ENCODE measurements around the gene KRTCAP2.
"Not testable (repeated sequence)": the region's sequence is repeated elsewhere in the genome, so short reads cannot be mapped to it uniquely, and the experiment has no call there.

KRTCAP2 gene

DNA sequence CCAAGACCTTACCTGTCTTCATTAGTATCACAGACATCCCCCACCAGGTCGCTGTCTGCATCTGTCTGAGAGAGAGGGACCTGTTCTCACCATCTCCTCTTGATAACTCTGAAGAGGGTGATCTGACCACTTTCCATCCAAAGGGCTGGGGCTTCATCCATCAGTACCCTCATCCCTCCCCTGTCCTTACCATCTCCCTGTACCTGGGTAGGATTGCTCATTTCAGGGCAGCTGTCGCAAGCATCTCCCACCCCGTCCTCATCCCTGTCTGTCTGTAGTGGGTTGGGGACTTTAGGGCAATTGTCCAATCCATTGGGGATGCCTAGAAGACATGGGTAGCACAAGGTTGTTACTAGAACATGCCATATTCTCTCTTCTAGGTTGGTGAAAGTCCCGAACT, 26.7 kb upstream of the KRTCAP2 start:
- no peak for DNase-seq (ENCODE audit: low read depth)

DNA sequence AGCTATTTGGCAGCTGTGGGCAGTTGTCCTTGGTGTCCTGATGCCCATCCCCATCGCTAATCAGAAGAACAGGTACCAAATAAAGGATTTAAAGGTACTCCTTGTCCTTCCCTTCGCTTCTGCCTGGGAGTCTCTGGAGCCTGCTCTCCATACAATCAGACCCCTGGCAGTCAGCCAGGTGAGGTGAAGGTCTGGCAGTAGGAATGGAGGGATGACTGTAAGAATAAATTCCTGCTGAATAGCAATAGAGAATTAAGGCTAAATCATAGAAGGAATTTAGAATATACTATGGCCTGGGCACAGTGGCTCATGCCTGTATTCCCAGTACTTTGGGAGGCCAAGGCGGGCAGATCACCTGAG, 25.4 kb upstream of the KRTCAP2 start:
- no peak for DNase-seq (ENCODE audit: low read depth)

DNA sequence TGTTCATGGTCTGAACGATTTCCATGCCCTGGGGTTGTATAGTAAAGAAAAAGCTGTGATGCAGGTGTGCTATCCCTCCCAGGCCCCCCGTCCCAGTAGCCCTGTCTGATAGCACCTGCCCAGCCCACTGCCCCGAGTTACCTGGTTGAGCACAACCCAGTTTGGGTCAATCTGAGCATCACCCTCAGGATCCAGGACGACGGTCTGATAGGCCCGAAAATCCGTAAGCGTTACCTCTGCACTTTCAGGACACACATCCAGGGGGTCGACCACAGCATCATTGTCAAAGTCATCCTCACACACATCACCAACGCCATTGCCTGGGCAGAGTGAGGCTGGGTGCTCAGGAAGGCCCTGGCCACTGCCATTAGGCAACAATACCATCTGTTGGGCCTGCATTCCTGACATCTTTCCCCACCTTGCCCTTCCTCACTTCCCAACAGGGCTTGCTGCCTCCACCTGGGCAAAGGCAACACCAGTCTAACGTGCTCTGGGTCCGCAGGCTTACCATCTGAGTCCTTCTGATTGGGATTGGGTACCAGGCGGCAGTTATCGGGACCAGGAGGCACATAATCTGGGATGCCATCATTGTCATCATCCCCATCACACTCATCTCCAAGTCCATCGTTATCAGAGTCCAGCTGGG, 24.9 kb upstream of the KRTCAP2 start:
- no peak for DNase-seq (ENCODE audit: low read depth)

DNA sequence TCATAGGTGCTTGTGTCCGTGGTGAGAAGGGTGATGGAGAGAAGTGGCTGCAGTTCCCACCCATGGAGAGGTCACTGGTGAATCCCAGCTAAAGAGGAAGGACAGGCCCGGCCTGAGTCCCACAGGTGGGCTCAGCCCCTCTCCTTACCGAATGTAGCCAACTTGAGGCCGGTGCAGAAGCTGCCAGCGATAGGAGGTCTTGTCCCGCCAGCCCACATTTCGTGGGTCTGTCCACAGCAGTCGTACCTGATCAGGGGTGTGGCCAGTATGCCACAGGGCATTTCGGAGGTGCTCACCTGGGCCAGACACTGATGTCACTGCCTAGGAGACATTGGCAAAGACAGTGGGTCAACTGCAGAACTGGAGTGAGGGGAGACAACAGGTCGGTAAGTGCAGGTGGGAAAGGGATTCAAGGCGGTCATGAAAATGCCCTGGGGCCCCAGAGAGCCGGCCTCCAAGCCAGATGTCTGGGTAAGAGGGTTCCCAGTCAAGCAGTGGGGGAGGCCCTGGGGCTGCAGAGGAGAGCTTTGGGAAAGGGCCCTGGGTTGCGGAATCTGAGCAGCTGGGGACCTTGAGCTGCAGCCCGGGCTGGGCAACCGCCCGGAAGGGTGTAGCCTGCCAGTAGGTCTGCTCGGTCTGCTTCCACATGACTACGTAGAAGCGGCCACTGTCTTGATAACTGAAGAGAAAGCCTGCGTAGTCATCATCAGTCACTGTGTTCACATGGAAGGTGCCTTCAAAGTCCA, 24.0 kb upstream of the KRTCAP2 start:
- DNase-seq (ENCODE audit: low read depth) = no peak

DNA sequence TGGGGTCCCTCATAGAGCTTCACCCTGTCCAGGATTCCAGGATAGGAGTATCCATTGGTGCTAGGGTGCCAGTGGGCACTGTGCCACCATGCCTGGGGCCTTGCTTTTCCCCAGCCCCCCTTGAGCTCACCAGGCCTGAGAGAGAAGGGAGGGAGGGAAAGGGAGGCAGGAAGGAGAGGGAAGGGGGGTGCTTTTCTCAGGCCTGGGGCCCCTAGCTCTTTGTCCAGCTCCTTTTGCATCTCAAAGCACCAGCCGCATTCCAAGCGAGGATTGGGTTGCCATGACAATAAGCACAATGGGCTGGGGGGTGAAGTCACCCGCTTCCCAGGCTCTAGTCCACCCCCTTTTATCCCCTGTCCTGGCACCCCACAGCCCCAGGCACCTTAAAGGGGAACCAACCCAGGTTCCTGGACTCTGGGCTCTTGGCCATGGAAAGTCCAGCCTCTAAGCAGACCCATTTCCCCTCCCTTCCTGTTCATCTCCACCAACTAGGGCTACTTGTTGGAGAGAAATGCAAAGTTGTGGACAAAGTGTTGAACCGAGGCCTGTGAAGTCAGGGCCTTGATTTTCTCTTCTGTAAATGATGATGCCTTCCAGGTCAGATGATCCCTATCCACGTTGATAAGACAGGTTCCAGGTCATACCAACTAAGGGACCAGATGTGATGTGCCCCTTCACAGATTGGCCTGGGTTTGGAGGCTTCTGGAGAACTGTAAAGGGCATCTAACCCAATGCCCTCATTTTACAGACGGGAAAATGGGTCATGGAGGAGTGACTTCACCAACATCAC, 23.2 kb upstream of the KRTCAP2 start:
- no peak for DNase-seq (ENCODE audit: low read depth)

DNA sequence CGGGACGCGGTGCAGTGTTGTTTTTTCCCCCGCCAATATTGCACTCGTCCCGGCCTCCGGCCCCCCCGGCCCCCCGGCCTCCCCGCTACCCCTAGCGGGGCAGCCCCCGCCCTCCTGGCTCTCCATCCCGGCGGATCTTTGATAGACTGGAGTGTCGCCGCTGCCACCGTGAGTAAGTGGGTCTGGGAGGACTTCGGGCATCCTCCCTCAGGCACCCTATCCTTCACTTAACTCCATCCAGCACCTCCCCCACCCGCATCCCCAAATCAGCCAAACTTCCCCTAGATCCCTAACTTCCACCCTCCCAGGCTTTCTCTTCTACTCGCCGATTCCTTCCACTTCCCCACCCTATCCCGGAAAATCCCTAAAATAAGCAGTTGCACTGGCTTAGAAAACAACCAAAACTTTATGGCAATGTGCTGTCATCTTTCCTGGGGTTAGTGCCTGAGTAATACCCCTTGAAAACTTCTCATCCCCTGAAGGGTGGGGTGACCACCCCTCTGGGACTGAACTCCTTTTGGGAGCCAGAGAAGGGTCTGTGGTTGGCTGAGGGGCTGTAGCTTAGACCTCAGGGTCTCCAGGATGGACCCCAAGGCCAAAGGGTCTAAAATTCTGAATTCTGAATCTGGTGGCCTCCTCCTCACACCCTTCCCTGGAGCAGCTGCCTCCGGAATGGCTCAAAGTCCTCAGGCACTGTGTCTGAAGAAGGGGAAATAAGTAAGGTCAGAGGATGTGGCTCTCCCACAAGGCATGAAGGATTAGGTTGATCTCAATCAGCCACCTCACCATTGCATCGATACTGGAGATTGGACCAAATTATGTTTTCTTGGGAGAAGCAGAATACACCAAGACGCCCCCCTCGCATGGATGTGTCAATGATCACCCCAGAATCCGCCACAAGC, 22.3 kb upstream of the KRTCAP2 start:
- no peak for DNase-seq (ENCODE audit: low read depth)

DNA sequence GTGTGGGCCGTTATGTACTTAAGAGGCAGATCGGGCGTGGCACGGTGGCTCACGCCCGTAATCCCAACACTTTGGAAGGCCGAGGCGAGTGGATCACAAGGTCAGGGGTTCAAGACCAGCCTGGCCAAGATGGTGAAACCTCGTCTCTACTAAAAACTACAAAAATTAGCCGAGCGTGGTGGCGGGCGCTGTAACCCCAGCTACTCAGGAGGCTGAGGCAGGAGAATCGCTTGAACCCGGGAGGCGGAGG, 20.8 kb upstream of the KRTCAP2 start:
- not testable (repeated sequence) for DNase-seq (ENCODE audit: low read depth)

DNA sequence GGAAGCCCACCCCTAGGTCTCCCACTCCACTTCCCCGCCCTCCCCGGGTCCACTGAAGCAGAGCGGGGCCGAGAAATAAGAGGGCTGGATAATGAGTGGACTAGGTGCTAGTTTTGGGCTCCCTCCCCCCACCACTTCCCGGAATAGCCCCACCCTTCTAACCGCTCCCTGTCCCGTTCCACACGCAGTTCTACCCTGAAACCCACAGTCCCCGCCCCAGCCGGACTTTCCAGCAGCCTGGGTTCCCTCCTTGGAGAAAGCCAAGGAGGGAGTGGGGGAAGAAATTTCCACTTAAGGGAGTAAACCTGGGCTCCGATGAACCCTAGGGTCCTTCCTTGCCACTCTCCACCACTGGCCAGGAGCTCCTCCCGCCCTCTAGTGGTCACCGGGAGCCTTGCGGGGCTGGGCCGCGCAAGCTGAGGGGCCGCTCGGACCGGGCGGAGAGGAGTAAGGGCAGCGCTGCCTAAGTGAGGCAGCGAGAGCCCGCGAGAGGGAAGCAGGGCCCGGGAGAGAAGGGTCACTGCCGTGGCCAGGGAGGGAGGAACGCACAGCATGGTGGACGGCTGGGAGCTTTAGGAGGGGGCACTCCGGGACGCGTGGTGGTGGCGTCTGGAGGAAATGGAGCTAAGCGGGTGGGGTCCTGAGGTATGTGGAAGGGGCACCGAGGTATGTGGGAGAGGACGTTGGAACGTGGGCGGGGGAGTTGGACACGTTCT, 20.3 kb upstream of the KRTCAP2 start:
- peak; percentile 69 for DNase-seq (ENCODE audit: low read depth)

DNA sequence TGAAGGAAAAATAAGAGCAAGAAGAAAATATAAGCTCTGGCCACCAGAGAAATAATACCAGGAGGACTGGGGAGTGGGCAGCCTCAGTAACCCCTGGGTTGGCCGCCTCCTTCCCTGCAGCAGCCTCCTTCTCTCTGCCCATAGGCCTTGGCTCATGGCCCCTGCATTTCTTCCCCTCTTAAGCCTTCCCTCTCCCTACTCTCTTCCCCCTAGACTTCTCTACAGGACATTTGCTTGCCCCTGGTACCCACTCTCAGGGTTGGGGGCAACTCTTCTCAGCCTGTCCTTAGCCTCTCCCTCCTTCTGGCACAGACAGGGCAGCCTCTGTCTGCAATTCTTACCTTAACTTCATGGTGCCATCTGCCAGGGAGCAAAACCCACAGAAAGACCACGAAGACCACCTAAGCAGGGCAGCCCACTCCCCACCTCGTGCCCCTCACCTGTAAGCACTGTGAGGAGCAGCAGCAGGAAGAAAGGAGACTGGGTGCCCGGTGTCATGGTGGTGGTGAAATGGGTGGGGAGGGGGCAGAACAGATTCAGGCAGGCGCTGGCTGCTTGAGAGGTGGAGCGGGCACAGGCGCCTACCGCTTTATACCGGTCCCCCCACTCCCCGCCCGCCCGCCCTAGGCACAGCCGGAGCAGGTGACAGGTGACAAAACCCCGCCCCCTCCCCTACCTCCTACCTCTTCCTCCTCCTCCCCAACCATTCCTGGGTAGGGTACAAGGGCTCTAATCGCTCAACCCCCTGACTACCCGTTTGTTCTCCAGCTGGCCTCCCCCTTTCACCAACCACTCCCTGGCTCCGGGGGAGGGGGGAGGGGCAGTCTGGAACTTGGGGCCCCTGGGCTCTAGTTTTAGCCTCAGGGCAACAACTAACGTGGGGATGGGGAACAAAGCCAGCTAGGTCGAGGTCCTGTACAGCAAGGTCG, 19.5 kb upstream of the KRTCAP2 start:
- no peak for DNase-seq (ENCODE audit: low read depth)

DNA sequence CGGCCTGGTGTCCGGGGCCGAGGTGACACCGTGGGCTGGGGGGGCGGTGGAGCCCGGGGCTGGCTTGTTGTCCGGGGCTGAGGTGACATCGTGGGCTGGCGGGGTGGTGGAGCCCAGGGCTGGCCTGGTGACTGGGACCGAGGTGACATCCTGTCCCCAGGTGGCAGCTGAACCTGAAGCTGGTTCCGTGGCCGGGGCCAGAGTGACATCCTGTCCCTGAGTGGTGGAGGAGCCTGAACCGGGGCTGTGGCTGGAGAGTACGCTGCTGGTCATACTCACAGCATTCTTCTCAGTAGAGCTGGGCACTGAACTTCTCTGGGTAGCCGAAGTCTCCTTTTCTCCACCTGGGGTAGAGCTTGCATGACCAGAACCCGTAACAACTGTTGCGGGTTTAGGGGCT, 18.8 kb upstream of the KRTCAP2 start:
- DNase-seq (ENCODE audit: low read depth) = no peak

DNA sequence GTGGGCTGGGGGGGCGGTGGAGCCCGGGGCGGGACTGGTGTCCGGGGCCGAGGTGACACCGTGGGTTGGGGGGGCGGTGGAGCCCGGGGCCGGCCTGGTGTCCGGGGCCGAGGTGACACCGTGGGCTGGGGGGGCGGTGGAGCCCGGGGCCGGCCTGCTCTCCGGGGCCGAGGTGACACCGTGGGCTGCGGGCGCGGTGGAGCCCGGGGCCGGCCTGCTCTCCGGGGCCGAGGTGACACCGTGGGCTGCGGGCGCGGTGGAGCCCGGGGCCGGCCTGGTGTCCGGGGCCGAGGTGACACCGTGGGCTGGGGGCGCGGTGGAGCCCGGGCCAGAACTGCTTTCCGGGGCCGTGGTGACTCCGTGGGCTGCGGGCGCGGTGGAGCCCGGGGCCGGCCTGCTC, 16.8 kb upstream of the KRTCAP2 start:
- not testable (repeated sequence) for DNase-seq (ENCODE audit: low read depth)

DNA sequence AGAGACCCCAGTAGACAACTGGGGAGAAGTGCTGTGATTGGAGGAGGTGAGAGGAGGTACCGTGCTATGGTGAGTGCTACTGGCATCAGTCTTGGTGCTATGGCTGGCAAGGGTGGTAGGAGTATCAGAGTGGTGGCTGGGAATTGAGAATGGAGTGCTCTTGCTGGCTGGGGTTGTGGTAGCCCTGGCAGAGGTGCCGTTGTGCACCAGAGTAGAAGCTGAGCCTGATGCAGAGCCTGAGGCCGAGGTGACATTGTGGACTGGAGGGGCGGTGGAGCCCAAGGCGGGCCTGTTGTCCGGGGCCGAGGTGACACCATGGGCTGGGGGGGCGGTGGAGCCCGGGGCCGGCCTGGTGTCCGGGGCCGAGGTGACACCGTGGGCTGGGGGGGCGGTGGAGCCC, 15.2 kb upstream of the KRTCAP2 start:
- DNase-seq (ENCODE audit: low read depth) = no peak

DNA sequence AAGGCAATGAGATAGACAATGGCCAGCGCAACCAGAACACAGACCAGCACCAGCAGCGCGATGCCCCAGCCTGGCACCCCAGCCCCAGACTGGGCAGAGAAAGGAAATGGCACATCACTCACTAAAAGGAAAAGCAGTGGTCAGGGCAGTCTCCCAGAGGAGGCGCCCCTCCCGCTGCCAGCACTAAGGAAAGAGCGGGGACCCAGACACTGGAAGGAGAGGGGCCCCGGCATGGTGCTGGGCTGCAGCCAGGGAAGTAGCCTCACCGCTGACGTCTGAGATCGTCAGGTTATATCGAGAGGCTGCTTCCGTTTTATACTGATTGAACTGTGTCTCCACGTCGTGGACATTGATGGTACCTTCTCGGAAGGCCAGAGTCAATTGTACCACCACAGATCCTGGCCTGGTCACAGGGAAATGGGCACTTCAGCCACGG, 14.4 kb upstream of the KRTCAP2 start:
- no peak for DNase-seq (ENCODE audit: low read depth)

DNA sequence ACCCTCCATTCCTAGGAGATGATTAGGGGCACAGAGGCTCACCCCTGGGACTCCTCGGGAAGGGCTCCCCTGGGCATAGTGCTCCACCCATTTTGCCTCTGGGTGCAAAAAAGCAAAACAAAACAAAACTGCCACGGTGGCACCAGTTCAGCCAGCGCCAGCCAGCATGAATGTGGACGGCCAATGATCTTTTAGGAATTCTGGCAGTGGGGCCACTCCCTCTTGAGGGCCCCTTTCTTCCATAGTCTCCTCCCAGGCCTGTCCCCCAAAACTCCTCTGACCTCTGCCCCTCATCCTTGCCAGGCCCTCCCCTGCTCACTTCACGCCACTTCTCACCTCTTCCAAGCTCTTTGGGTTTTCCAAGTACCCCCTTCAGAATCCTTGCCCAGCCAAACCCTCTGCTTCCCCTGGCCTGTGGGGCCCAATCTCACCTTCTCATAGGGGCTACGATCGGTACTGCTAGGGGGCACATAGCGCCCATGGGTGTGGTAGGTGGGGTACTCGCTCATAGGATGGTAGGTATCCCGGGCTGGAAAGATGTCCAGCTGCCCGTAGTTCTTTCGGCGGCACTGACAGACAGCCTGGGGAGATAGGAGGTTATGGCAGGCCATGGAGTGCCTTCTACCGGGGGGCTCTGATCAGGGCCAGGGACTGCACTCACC, 13.8 kb upstream of the KRTCAP2 start:
- no peak for DNase-seq (ENCODE audit: low read depth)

DNA sequence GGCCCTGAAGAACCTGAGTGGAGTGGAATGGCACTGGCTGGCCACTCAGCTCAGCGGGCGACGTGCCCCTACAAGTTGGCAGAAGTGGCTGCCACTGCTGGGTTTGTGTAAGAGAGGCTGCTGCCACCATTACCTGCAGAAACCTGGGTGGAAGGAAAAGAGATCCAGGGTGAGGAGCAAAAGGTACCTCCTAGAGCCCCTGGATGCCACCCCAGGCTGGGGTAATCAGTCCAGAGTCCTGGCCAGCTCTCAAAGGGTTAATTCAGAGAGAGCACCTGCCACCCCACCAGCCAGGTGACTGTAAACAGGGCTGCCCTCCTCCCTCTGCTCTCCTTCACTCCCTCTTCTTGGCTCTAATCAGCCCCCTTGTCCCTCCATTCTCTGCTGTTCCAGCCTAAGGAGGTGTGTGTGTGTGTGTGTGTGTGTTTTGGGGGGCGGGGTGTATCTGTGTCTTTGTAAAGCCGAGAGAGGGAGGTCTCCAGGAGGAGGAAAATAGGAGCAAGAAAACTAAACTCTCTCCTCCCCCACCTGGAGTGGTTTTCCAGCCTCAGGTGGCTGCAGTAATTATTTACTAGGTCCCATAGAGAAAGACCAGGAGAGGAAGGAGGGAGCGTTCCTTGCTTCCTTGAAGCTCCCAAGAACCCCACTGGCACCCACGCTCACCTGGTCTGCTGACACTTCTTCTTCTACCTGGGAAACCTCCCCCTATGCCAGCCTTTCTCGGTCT, 13.1 kb upstream of the KRTCAP2 start:
- DNase-seq (ENCODE audit: low read depth) = no peak

DNA sequence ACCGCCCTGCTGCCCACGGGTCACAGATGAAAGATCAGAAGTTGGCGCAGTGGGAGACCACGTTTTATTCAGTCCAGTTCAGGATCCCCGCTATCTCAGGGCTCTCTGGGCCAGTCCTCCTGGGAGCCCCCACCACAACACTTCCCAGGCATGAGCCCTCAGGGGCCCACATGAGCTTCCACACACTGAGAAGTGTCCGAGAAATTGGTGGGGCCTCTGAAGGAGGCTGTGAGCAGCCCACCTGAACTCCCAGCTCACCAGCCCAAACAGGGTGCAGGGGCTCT, 12.6 kb upstream of the KRTCAP2 start:
- no peak for DNase-seq (ENCODE audit: low read depth)

DNA sequence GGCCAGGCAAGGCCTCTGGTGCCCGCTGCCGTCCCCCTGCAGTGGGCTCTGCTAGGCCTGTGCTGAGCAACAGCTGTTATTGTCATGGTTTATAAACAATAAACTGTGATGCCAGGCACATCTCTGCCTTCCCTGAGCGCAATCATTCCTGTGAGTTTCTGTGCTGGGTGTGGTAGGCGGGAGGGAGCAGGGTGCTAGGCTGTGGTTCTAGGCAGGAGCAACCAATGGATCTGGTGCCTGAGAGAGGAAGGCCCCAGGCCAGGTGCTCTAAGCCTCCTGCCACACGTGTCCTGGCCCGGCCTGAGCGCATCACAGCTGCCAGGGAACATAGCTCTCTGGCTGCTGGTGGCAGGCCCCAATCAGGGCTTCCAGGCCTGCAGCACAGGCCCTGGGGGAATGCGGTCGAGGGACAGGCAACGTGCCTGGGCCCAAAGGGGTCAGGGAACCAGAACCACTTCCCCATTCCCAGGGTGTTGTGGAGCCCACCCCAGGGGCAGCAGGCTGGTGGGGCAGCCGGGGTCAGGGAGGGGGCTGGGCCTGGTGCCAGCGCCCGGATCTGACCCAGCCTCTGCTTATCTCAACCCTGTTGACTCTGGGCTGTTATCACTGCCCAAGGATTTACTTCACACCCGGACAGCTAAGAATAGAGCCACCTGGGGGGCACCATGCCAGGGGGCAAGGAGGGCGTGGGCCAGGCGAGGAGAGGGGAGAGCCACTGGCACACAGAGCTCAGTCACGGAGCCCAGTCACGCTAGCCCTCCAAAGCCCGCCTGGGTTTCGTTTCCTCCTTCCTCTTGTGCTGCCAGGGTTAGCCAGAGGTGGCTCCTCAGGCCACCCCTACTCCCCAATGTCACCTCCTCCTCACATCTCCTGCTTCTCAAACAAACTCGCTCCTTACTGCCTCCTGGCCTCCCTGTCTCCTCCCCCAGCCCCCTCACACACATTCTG, 12.0 kb upstream of the KRTCAP2 start:
- DNase-seq (ENCODE audit: low read depth) = no peak

DNA sequence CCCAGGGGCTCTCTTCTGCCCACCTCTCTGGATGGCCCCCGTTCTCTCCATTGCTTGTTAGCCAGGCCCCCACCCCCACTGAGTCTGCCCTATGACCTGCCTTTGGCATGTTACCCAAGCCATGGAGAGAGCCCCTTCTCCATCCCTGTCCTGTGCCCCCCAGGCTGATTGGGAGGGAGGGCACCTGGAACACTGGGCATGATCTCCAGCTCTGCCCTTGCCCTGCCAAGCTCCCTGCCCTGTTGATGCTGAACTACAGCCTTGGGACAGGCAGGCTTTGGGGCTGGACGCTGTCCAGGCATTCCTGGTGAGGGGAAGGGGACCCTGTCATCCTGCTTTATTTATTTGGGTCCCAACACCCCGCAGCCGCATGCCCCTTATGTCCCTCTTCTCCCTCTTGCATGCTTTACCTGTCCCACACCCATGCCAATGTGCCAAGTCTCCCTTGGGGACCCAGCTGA, 11.3 kb upstream of the KRTCAP2 start:
- no peak for DNase-seq (ENCODE audit: low read depth)

All from activated T-cell treated with anti-CD3 and anti-CD28 coated beads for 24 hours (primary cell).